ENCODE results near the gene SUGCT. TPM values are rescaled to one million over a fixed set of nuclear protein-coding genes. Genes with fewer than 3 reads are reported as not detected.

SUGCT gene
- total RNA-seq, 3 donors from 2014 or later (not counting 1 experiment from before 2014, with no cell fraction given) = 0.40 to 0.59 TPM; not detected in 1

- ATAC-seq = no peak
- H3K4me1 ChIP-seq (ENCODE audit: control insufficient read depth, insufficient read depth, low read length) = no peaks in the 10 kb centered on the region
- intact Hi-C loops (cut with micrococcal nuclease) = no loop called here
- no peaks in the 10 kb centered on the region for H3K9me3 ChIP-seq (ENCODE audit: control insufficient read depth, insufficient read depth, low read length)
- 100% methylated on average over 1 of the region's 1 CpG for WGBS (ENCODE audit: insufficient coverage)
- H3K27me3 ChIP-seq (ENCODE audit: control insufficient read depth, insufficient read depth, low read length) = no peaks in the 10 kb centered on the region
- no peaks in the 10 kb centered on the region for H3K36me3 ChIP-seq (ENCODE audit: control insufficient read depth, insufficient read depth, low read length)
- no peak overlapping the region for H3K4me3 Mint-ChIP-seq
- H3K9me3 Mint-ChIP-seq = no peaks in the 10 kb centered on the region
- H3K27ac ChIP-seq (ENCODE audit: low read length) = no peak overlapping the region
- no peak overlapping the region for H3K4me3 ChIP-seq (ENCODE audit: low read length)
- no peaks in the 10 kb centered on the region for H3K4me1 Mint-ChIP-seq
- no peaks in the 10 kb centered on the region for H3K27me3 Mint-ChIP-seq (ENCODE audit: low read depth in 2 of 2)
- H3K36me3 Mint-ChIP-seq = no peaks in the 10 kb centered on the region
- no peak for TF ChIP-seq CTCF (IDR thresholded peaks at IDR 0.05)
- H3K27ac Mint-ChIP-seq = no peak overlapping the region
- no peak for DNase-seq
Measured at GRCh38 chr7:40237731-40238130, 102.9 kb downstream of the SUGCT start.

- Histone ChIP-seq H3K4me3 (ENCODE audit: low read length) (no peak overlapping the region), H3K4me1 (ENCODE audit: control insufficient read depth, insufficient read depth, low read length) (no peaks in the 10 kb centered on the region), H3K27ac (ENCODE audit: low read length) (no peak overlapping the region), H3K36me3 (ENCODE audit: control insufficient read depth, insufficient read depth, low read length) (no peaks in the 10 kb centered on the region), H3K9me3 (ENCODE audit: control insufficient read depth, insufficient read depth, low read length) (no peaks in the 10 kb centered on the region), H3K27me3 (ENCODE audit: control insufficient read depth, insufficient read depth, low read length) (no peaks in the 10 kb centered on the region)
- Mint-ChIP-seq H3K27me3 (ENCODE audit: low read depth in 2 of 2) (no peaks in the 10 kb centered on the region), H3K4me3 (no peak overlapping the region), H3K36me3 (no peaks in the 10 kb centered on the region), H3K27ac (no peak overlapping the region), H3K4me1 (no peaks in the 10 kb centered on the region), H3K9me3 (no peaks in the 10 kb centered on the region)
- intact Hi-C loops (cut with micrococcal nuclease) = no loop called here
- no peak for ATAC-seq
- WGBS (ENCODE audit: insufficient coverage) = 92% methylated on average over 7 of the region's 7 CpGs
- no peak for TF ChIP-seq CTCF (IDR thresholded peaks at IDR 0.05)
- DNase-seq = no peak
Measured at GRCh38 chr7:40239755-40240303, 105.0 kb downstream of the SUGCT start.

GRCh38 chr7:40243076-40243475 is 108.3 kb downstream of the SUGCT start:
- Mint-ChIP-seq H3K27ac (no peak overlapping the region), H3K9me3 (no peaks in the 10 kb centered on the region), H3K36me3 (no peaks in the 10 kb centered on the region), H3K4me3 (no peak overlapping the region), H3K27me3 (ENCODE audit: low read depth in 2 of 2) (no peaks in the 10 kb centered on the region), H3K4me1 (no peaks in the 10 kb centered on the region)
- H3K4me1 ChIP-seq (ENCODE audit: control insufficient read depth, insufficient read depth, low read length) = no peaks in the 10 kb centered on the region
- no peak overlapping the region for H3K27ac ChIP-seq (ENCODE audit: low read length)
- H3K4me3 ChIP-seq (ENCODE audit: low read length) = no peak overlapping the region
- no peaks in the 10 kb centered on the region for H3K36me3 ChIP-seq (ENCODE audit: control insufficient read depth, insufficient read depth, low read length)
- no CpG with 5 or more reads among the region's 1 CpG for WGBS (ENCODE audit: insufficient coverage)
- no peak for DNase-seq
- no peaks in the 10 kb centered on the region for H3K9me3 ChIP-seq (ENCODE audit: control insufficient read depth, insufficient read depth, low read length)
- ATAC-seq = no peak
- no peaks in the 10 kb centered on the region for H3K27me3 ChIP-seq (ENCODE audit: control insufficient read depth, insufficient read depth, low read length)
- no peak for TF ChIP-seq CTCF (IDR thresholded peaks at IDR 0.05)
- intact Hi-C loops (cut with micrococcal nuclease) = no loop called here

GRCh38 chr7:40244226-40244625 is 109.4 kb downstream of the SUGCT start:
- no peak overlapping the region for H3K4me3 ChIP-seq (ENCODE audit: low read length)
- Mint-ChIP-seq H3K27ac (no peak overlapping the region), H3K4me3 (no peak overlapping the region), H3K4me1 (no peaks in the 10 kb centered on the region), H3K27me3 (ENCODE audit: low read depth in 2 of 2) (no peaks in the 10 kb centered on the region), H3K36me3 (no peaks in the 10 kb centered on the region), H3K9me3 (no peaks in the 10 kb centered on the region)
- no peaks in the 10 kb centered on the region for H3K36me3 ChIP-seq (ENCODE audit: control insufficient read depth, insufficient read depth, low read length)
- intact Hi-C loops (cut with micrococcal nuclease) = no loop called here
- H3K27ac ChIP-seq (ENCODE audit: low read length) = no peak overlapping the region
- H3K27me3 ChIP-seq (ENCODE audit: control insufficient read depth, insufficient read depth, low read length) = no peaks in the 10 kb centered on the region
- no peaks in the 10 kb centered on the region for H3K9me3 ChIP-seq (ENCODE audit: control insufficient read depth, insufficient read depth, low read length)
- DNase-seq = no peak
- no peak for ATAC-seq
- TF ChIP-seq CTCF (IDR thresholded peaks at IDR 0.05) = no peak
- no peaks in the 10 kb centered on the region for H3K4me1 ChIP-seq (ENCODE audit: control insufficient read depth, insufficient read depth, low read length)
- WGBS (ENCODE audit: insufficient coverage) = 94% methylated on average over 3 of the region's 4 CpGs
